DMS53 treated with DMSO at 0.1 percent for 48 hours (cell line): ENCODE measurements around the gene FKBP8.
A peak's percentile ranks its signal among the peaks of the same experiment; 100 is the strongest.
"Not testable (repeated sequence)": the region's sequence is repeated elsewhere in the genome, so short reads cannot be mapped to it uniquely, and the experiment has no call there.

ENCODE experiments used
- DNase-seq: peaks from one replicate; lab custom pipeline; 2025; ENCODE audit not compliant: unreplicated experiment; lab: John Stamatoyannopoulos, UW

Gene FKBP8

GRCh38 chr19:18542941-18543813 is at the start of gene FKBP8:
Gene FKBP8 (minus strand): TSS chr19:18543573. CDS start chr19:18541970, 1,603 bp downstream.
- DNase-seq: peak; percentile 66

DNA sequence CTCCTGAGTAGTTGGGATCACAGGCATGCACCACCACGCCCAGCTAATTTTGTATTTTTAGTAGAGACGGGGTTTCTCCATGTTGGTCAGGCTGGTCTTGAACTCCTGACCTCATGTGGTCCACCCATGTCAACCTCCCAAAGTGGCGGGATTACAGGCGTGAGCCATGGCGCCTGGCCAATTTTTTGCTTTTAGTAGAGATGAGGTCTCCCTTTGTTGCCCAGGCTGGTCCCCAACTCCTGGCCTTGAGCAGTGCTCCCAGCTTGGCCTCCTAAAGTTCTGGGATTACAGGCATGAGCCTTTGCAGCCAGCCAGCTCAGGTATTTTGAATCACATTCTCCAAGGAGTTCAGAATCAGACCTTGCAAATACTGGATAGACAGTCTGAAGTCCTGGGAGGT is 49.4 kb upstream of the FKBP8 start:
- not testable (repeated sequence) for DNase-seq

- no peak for DNase-seq
These were observed 48.5 kb upstream of the FKBP8 start for GRCh38 chr19:18591735-18592385.

- no peak for DNase-seq
These were observed 47.2 kb upstream of the FKBP8 start for GRCh38 chr19:18590273-18591272.

- peak; percentile 44 for DNase-seq
These were observed 46.3 kb upstream of the FKBP8 start for GRCh38 chr19:18589380-18590272.

- DNase-seq: peak; percentile 44
These were observed 45.4 kb upstream of the FKBP8 start, which contains the start of gene REX1BD for GRCh38 chr19:18588611-18589379. Gene REX1BD (plus strand): TSS chr19:18588798. CDS start chr19:18588802, 4 bp downstream.

DNA sequence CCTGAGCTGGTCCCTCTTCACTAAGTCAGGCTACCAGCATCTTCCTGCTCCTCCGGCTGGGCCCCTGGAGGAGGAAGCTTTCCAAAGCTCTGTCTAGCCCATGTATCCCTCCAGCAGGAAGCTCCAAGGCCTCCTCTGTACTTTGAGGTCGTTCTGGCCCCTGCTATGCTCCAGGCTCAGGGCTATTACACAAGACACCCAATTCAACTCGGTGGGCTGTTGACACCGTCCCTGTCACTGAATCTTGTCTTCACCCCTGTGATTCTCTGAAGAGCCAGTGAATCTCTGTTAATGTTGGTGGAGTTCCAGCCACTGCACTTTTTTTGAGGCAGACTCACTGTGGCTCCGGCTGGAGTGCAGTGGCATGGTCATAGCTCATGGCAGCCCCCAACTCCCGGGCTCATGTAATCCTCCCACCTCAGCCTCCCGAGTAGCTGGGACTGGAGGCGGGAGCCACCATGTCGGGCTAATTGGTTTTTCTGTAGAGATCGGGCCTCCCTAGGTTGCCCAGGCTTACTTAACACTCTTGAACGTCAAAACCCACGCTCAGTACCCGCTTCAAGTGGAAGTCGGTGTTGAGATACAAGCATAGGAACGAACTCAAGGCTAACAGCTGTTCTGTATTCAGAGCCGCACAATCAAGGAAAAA is 44.7 kb upstream of the FKBP8 start:
- DNase-seq: no peak

DNA sequence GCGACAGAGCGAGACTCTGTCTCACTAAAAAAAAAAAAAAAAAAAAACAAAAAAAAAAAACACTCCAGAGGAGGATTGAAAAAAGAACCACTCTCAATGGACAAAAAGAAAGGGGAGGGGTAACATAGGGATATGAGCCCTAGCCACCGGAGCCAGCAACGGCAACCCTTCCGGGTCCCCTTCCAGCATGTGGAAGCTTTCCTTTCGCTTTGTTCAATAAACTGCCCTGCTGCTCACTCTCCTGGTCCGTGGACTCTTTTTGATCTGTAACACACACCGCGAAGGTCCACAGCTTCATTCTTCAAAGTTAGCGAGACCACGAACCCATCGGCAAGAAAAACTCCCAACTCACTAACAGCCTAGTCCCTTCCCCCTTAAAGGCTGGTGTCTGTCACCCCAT is 44.2 kb upstream of the FKBP8 start:
- DNase-seq: no peak

GRCh38 chr19:18586306-18586705 is 42.9 kb upstream of the FKBP8 start:
- DNase-seq: no peak

GRCh38 chr19:18580311-18580710 is 36.9 kb upstream of the FKBP8 start:
- no peak for DNase-seq

GRCh38 chr19:18577365-18577914 is 34.1 kb upstream of the FKBP8 start:
- no peak for DNase-seq

- no peak for DNase-seq
These were observed 33.0 kb upstream of the FKBP8 start for GRCh38 chr19:18576383-18576782.

DNA sequence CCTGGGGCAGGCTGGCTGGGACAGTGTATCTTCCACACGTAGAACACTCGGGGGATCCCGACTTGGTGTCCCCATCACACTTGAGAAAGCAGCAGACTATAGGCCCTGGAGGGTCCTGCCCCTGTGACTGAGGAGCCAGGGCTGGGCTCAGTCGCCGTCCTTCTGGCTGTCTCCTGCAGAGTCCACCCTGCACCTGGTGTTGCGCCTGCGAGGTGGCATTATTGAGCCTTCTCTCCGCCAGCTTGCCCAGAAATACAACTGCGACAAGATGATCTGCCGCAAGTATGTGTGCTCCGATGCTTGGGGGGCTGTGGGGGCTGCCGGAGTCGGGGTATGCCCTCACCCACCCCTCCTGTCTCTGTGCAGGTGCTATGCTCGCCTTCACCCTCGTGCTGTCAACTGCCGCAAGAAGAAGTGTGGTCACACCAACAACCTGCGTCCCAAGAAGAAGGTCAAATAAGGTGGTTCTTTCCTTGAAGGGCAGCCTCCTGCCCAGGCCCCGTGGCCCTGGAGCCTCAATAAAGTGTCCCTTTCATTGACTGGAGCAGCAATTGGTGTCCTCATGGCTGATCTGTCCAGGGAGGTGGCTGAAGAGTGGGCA is 31.4 kb upstream of the FKBP8 start:
- no peak for DNase-seq

- DNase-seq: peak; percentile 90
These were observed 28.4 kb upstream of the FKBP8 start, which contains the start of gene UBA52 for GRCh38 chr19:18571564-18572344. Gene UBA52 (plus strand): TSS chr19:18571857. CDS start chr19:18573301, 1,444 bp downstream.

DNA sequence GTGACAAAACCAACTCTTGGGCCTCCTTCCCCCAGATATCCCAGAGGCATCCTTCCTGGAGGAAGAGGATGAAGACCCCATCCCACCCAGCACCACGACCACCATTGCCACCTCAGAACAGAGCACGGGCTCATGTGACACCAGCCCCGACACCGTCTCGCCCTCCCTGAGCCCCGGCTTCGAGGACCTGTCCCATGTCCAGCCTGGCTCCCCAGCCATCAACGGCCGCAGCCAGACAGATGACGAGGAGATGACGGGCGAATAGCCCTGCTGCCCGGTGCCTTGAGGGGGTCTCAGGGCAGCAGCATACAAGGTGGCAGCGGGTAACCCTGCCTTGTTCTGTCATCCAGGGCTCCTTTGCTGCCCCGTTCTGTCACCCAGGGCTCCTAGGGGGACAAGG is 25.0 kb upstream of the FKBP8 start:
- no peak for DNase-seq

GRCh38 chr19:18566953-18567352 is 23.6 kb upstream of the FKBP8 start:
- no peak for DNase-seq

- no peak for DNase-seq
These were observed 18.7 kb upstream of the FKBP8 start for GRCh38 chr19:18562086-18562485.
